SU-DHL-6 (cell line): ENCODE data around the gene RASL10A.

Experiments used
- H2AFZ ChIP-seq: fragments of 200-600 bp; sonication (generic); 2 replicates; pipeline ENCODE4 v1.6.1; 2014; ENCODE audit warnings: low read depth, mild to moderate bottlenecking, moderate library complexity, mixed read lengths, antibody characterized with exemption, low read length; ENCODE audit not compliant: severe bottlenecking
- H3F3A ChIP-seq: fragments of 200-600 bp; shearing (Covaris generic); 2 replicates; pipeline ENCODE4 v1.6.0; 2016; ENCODE audit warnings: antibody characterized with exemption, mild to moderate bottlenecking; ENCODE audit not compliant: insufficient read depth
- H3K27ac ChIP-seq: fragments of 200-600 bp; sonication (generic); 2 replicates; pipeline ENCODE4 v1.5.1; 2016; ENCODE audit warnings: low read depth, mild to moderate bottlenecking, low read length, moderate library complexity, mixed read lengths
- H3K27me3 ChIP-seq: fragments of 200-600 bp; sonication (generic), shearing (Covaris generic); 2 replicates; pipeline ENCODE4 v1.6.0; 2014; ENCODE audit warnings: mild to moderate bottlenecking, low read length
- H3K36me3 ChIP-seq: fragments of 200-600 bp; sonication (generic); 2 replicates; pipeline ENCODE4 v1.6.1; 2014; ENCODE audit warnings: mild to moderate bottlenecking, low read length, mixed read lengths
- H3K4me2 ChIP-seq: fragments of 300-600, 200-600 bp; shearing (Covaris generic), sonication (generic); 2 replicates; pipeline ENCODE4 v1.6.0; 2014; ENCODE audit warnings: low read length, low read depth, mild to moderate bottlenecking; ENCODE audit not compliant: poor library complexity, severe bottlenecking
- H3K4me3 ChIP-seq: fragments of 200-600 bp; sonication (generic); 2 replicates; pipeline ENCODE4 v1.5.1; 2014; ENCODE audit warnings: antibody characterized with exemption, low read length, mild to moderate bottlenecking, mixed read lengths; ENCODE audit not compliant: insufficient read depth, poor library complexity, severe bottlenecking
- H3K79me2 ChIP-seq: fragments of 200-600 bp; sonication (generic); 2 replicates; pipeline ENCODE4 v1.6.1; 2014; ENCODE audit warnings: mild to moderate bottlenecking, low read length, moderate library complexity; ENCODE audit not compliant: insufficient read depth
- H3K9ac ChIP-seq: fragments of 200-600 bp; sonication (generic); 2 replicates; pipeline ENCODE4 v1.7.0; 2014; ENCODE audit warnings: mild to moderate bottlenecking, low read length
- H3K9me2 ChIP-seq: fragments of 200-600 bp; sonication (generic); replicated peaks from 2 replicates; pipeline ENCODE4 v1.6.1; 2014; ENCODE audit warnings: low read length; ENCODE audit not compliant: insufficient read depth
- H3K9me3 ChIP-seq: fragments of 200-600 bp; sonication (generic); 2 replicates; pipeline ENCODE4 v1.6.1; 2014; ENCODE audit warnings: low read length, mixed read lengths; ENCODE audit not compliant: insufficient read depth
- H4K20me1 ChIP-seq: fragments of 200-600 bp; sonication (generic); 2 replicates; pipeline ENCODE4 v1.6.1; 2014; ENCODE audit warnings: low read depth, mild to moderate bottlenecking, antibody characterized with exemption, low read length, moderate library complexity, mixed read lengths
- EZH2phosphoT487 ChIP-seq: fragments of 200-600 bp; sonication (generic), shearing (Covaris generic); conservative IDR thresholded peaks from 2 replicates; pipeline ENCODE4 v1.6.1; 2018; ENCODE audit warnings: mild to moderate bottlenecking, antibody characterized with exemption, low read length, moderate library complexity, mixed read lengths
- TF ChIP-seq, protein P1 (sequence below): fragments of 200-600 bp; sonication (generic); IDR thresholded peaks from one replicate; pipeline ENCODE4 v1.5.1; 2017; ENCODE audit warnings: antibody characterized with exemption, mild to moderate bottlenecking, low read length, moderate library complexity; ENCODE audit not compliant: insufficient read depth, poor library complexity, severe bottlenecking

RASL10A gene

DNA sequence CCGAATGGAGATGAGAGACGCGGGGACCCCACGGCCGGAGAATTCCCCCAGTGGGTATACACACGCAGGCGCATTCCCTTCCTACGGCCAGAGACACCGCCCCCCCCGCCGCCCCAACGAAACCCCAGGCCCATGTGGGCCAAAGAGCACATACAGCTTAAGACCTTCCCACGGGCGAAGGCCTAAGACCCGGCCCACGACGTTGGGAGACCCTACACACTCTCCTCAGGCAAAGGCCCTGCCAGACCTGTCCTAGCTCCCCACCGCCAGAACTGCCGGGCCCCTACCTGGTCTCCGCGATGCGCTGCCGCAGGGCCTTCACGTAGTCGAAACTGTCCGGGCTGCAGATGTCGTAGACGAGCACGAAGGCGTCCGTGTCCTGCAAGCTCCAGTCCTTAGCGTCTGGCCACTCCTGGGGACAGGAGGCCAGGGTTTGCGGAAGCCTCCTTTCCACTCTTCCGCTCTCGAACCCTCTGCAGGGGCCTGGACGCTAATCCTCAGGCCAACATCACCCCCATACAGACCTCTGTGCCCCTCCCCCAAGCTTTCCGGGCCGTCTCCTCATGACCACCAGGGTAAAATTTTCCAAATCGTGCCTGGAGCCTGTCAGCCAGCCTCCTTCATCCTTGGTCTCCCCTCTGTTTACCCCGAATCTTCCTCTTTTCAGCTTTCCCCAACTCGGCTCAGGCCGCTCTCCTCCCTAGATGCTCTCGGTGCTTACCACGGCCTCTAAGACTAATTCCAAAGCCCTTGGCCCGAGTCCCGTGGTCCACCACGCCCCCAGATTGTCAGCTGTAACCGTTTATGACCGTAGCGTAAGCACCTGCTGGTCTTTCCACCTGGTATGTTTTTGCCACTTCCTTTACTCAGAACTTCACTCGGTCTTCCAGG, 1.7 kb downstream of the RASL10A start:
- no peaks in the 10 kb centered on the region for H3K9me2 ChIP-seq
- H3K4me3 ChIP-seq = no peak overlapping the region
- no peak overlapping the region for H3K27ac ChIP-seq
- H3K79me2 ChIP-seq = no peaks in the 10 kb centered on the region
- no peak overlapping the region for H3K4me2 ChIP-seq
- H3K36me3 ChIP-seq = no peaks in the 10 kb centered on the region
- no peak overlapping the region for H2AFZ ChIP-seq
- H4K20me1 ChIP-seq = no peaks in the 10 kb centered on the region
- no peak for TF ChIP-seq EZH2phosphoT487
- TF ChIP-seq, protein P1, sequence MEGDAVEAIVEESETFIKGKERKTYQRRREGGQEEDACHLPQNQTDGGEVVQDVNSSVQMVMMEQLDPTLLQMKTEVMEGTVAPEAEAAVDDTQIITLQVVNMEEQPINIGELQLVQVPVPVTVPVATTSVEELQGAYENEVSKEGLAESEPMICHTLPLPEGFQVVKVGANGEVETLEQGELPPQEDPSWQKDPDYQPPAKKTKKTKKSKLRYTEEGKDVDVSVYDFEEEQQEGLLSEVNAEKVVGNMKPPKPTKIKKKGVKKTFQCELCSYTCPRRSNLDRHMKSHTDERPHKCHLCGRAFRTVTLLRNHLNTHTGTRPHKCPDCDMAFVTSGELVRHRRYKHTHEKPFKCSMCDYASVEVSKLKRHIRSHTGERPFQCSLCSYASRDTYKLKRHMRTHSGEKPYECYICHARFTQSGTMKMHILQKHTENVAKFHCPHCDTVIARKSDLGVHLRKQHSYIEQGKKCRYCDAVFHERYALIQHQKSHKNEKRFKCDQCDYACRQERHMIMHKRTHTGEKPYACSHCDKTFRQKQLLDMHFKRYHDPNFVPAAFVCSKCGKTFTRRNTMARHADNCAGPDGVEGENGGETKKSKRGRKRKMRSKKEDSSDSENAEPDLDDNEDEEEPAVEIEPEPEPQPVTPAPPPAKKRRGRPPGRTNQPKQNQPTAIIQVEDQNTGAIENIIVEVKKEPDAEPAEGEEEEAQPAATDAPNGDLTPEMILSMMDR = no peak
- H3K9ac ChIP-seq = no peak overlapping the region
- H3K27me3 ChIP-seq = no peaks in the 10 kb centered on the region
- H3K9me3 ChIP-seq = no peaks in the 10 kb centered on the region
- no peaks in the 10 kb centered on the region for H3F3A ChIP-seq

DNA sequence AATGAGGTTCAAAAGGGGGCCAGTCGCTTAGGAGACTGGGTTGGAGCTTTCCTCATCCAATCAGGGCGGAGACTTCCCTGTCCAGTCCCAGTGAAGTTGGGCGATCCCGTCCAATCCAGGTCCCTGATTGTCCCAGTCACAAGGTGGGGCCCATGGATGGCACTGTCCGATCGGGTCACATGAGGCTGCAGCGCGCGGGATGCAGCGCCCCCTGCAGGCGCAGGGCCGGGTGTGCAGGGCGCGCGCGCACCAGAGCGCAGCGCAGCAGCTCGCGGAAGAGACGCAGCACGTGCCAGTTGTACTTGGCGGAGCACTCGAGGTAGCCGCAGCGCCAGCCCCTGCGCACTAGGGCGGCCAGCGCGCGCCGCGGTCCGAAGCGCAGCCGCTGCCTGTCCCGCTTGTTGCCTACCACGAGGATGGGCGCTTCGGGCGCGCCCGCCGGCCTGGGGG, 2.3 kb downstream of the RASL10A start:
- no peak for TF ChIP-seq EZH2phosphoT487
- TF ChIP-seq, protein P1 = peak; percentile 18
- no peaks in the 10 kb centered on the region for H4K20me1 ChIP-seq
- no peaks in the 10 kb centered on the region for H3F3A ChIP-seq
- no peaks in the 10 kb centered on the region for H3K27me3 ChIP-seq
- no peak overlapping the region for H2AFZ ChIP-seq
- H3K4me3 ChIP-seq = no peak overlapping the region
- H3K9me2 ChIP-seq = no peaks in the 10 kb centered on the region
- H3K9me3 ChIP-seq = no peaks in the 10 kb centered on the region
- no peak overlapping the region for H3K9ac ChIP-seq
- no peak overlapping the region for H3K4me2 ChIP-seq
- H3K27ac ChIP-seq = no peak overlapping the region
- H3K79me2 ChIP-seq = no peaks in the 10 kb centered on the region
- H3K36me3 ChIP-seq = no peaks in the 10 kb centered on the region

- Histone ChIP-seq H3K9me2 (no peaks in the 10 kb centered on the region), H3F3A (no peaks in the 10 kb centered on the region), H3K4me3 (no peak overlapping the region), H3K4me2 (no peak overlapping the region), H3K36me3 (no peaks in the 10 kb centered on the region), H3K9me3 (no peaks in the 10 kb centered on the region), H3K79me2 (no peaks in the 10 kb centered on the region), H3K9ac (no peak overlapping the region), H4K20me1 (no peaks in the 10 kb centered on the region), H3K27me3 (no peaks in the 10 kb centered on the region), H3K27ac (no peak overlapping the region), H2AFZ (no peak overlapping the region)
- no peak for TF ChIP-seq EZH2phosphoT487
- TF ChIP-seq, protein P1 = no peak
These were observed 3.0 kb downstream of the RASL10A start for GRCh38 chr22:29312218-29313125.
